ENCODE measurements around the gene DBR1. TPM values are rescaled to one million over a fixed set of nuclear protein-coding genes. Genes with fewer than 3 reads are reported as not detected.
A peak's percentile ranks its signal among the peaks of the same experiment; 100 is the strongest.

Gene DBR1
- total and polyA plus RNA-seq, 9 of the 15 experiments (the other 6 are each of a cell fraction or from before 2014, with no cell fraction given): 2.7 to 14.1 (median 10.9) TPM

- peaks cover 27 to 41% of the 10 kb centered on the region in 2 experiments for H3K4me1 ChIP-seq (replicated peaks in 1 of 2; ENCODE audit: control insufficient read depth in 2 of 2, insufficient read depth in 2 of 2, low read length in 2 of 2)
- no peaks in the 10 kb centered on the region for H3K27me3 ChIP-seq (ENCODE audit: control insufficient read depth in 2 of 2, insufficient read depth in 2 of 2, low read length in 2 of 2)
- no peaks in the 10 kb centered on the region for H3K9me1 ChIP-seq (ENCODE audit: control insufficient read depth, insufficient read depth, low read length)
- intact Hi-C loops (cut with micrococcal nuclease): no loop called here
- peak overlapping the region; percentile 69 for H3K4me2 ChIP-seq (ENCODE audit: insufficient read depth, low read length)
- H3K9me3 ChIP-seq (replicated peaks; ENCODE audit: control insufficient read depth, insufficient read depth, low read depth, low read length): no peaks in the 10 kb centered on the region
- TF ChIP-seq MED1 (CRISPR knock-in tag; IDR thresholded peaks at IDR 0.05; ENCODE audit: borderline replicate concordance): no peak
- TF ChIP-seq MEIS2 (IDR thresholded peaks at IDR 0.05; ENCODE audit: partially characterized antibody): peak; percentile 3
- TF ChIP-seq ZNF780A (CRISPR knock-in tag; IDR thresholded peaks at IDR 0.05): no peak
- H4K20me1 ChIP-seq (replicated peaks; ENCODE audit: control insufficient read depth, insufficient read depth, low read length): peaks cover 12% of the 10 kb centered on the region
- H3K4me3 ChIP-seq: no peak overlapping the region
- ATAC-seq (peak; percentile 73), FAIRE-seq (no peak), DNase-seq (ENCODE audit: extremely low read depth in 1 of 4, low spot score in 3 of 4) (peak in 1 of 4 experiments; percentile 41)
- ChIA-PET POLR2A (no interaction called here), CTCF (ENCODE audit: low intra/inter-chr PET ratio) (no interaction called here)
- peaks cover 97% of the 10 kb centered on the region for H3K79me2 ChIP-seq (ENCODE audit: control insufficient read depth, insufficient read depth, low read length)
- in situ Hi-C loops (cut with MboI): no loop called here
- H3K36me3 ChIP-seq (ENCODE audit: control insufficient read depth, insufficient read depth, low read length): peaks cover 14% of the 10 kb centered on the region
- WGBS (ENCODE audit: insufficient coverage, low coverage, missing lambda C conversion rate): 0% methylated on average over 1 of the region's 1 CpG
- no TSS peak for BruUV-seq (replicated peaks)
- H2AFZ ChIP-seq (ENCODE audit: low read depth, low read length): no peak overlapping the region
- H3K27ac ChIP-seq (ENCODE audit: extremely low read depth, low read depth, low read length): peak overlapping the region; percentile 93
- H3K9ac ChIP-seq (ENCODE audit: insufficient read depth in 1 of 2, low read depth in 2 of 2, low read length in 2 of 2): peak overlapping the region in 1 of 2 experiments; percentile 63; a peak in 2 of 4 replicates
Observed at GRCh38 chr3:138200424-138200823, 25.7 kb upstream of the DBR1 start.

GRCh38 chr3:138199851-138200250, 25.1 kb upstream of the DBR1 start:
- Histone ChIP-seq H3K27ac (ENCODE audit: extremely low read depth, low read depth, low read length) (peak overlapping the region; percentile 93; the same call in 2 of the 3 replicates), H3K9me1 (ENCODE audit: control insufficient read depth, insufficient read depth, low read length) (no peaks in the 10 kb centered on the region), H3K4me1 (replicated peaks in 1 of 2; ENCODE audit: control insufficient read depth in 2 of 2, insufficient read depth in 2 of 2, low read length in 2 of 2) (peaks cover 23 to 38% of the 10 kb centered on the region in 2 experiments), H4K20me1 (replicated peaks; ENCODE audit: control insufficient read depth, insufficient read depth, low read length) (peaks cover 12% of the 10 kb centered on the region), H3K9ac (ENCODE audit: insufficient read depth in 1 of 2, low read depth in 2 of 2, low read length in 2 of 2) (peak overlapping the region in 1 of 2 experiments; percentile 63; a peak in 2 of 4 replicates), H3K36me3 (ENCODE audit: control insufficient read depth, insufficient read depth, low read length) (peaks cover 15% of the 10 kb centered on the region), H3K9me3 (replicated peaks; ENCODE audit: control insufficient read depth, insufficient read depth, low read depth, low read length) (no peaks in the 10 kb centered on the region), H2AFZ (ENCODE audit: low read depth, low read length) (no peak overlapping the region), H3K4me2 (ENCODE audit: insufficient read depth, low read length) (peak overlapping the region; percentile 69), H3K27me3 (ENCODE audit: control insufficient read depth in 2 of 2, insufficient read depth in 2 of 2, low read length in 2 of 2) (no peaks in the 10 kb centered on the region), H3K4me3 (no peak overlapping the region), H3K79me2 (ENCODE audit: control insufficient read depth, insufficient read depth, low read length) (peaks cover 95% of the 10 kb centered on the region)
- intact Hi-C loops (cut with micrococcal nuclease): no loop called here
- ChIA-PET CTCF (ENCODE audit: low intra/inter-chr PET ratio) (no interaction called here), POLR2A (no interaction called here)
- in situ Hi-C loops (cut with MboI): no loop called here
- 0% methylated on average over 2 of the region's 2 CpGs for WGBS (ENCODE audit: insufficient coverage, low coverage, missing lambda C conversion rate)
- DNase-seq (ENCODE audit: extremely low read depth in 1 of 4, low spot score in 3 of 4): peak; percentile 38 to 73 (median 44)
- peak; percentile 70 for FAIRE-seq
- ATAC-seq: peak; percentile 76
- BruUV-seq (replicated peaks): no TSS peak
- TF ChIP-seq RNF2 (IDR thresholded peaks at IDR 0.05) (peak; percentile 45; the same call in 1 of the 2 replicates), SMARCB1 (IDR thresholded peaks at IDR 0.05; ENCODE audit: insufficient read length, low read depth) (peak; percentile 75), SP2 (IDR thresholded peaks at IDR 0.05; ENCODE audit: extremely low read depth, low read depth, low read length, poor library complexity, severe bottlenecking) (no peak), TCF3 (CRISPR knock-in tag; IDR thresholded peaks at IDR 0.05) (peak; percentile 93), FOXA3 (CRISPR knock-in tag; conservative IDR thresholded peaks at IDR 0.05 in 1 of 2, IDR thresholded peaks at IDR 0.05 in 1 of 2) (0 out of 4 replicates have a peak, but pooled peaks of 1 of the 2 experiments have one; percentile 20), AFF1 (IDR thresholded peaks at IDR 0.05; ENCODE audit: low read depth in 1 of 2, partially characterized antibody in 2 of 2) (no peak), SIN3B (IDR thresholded peaks at IDR 0.05; ENCODE audit: low read depth) (no peak), CBFA2T2 (conservative IDR thresholded peaks at IDR 0.05) (peak; percentile 88), ETV1 (tag; conservative IDR thresholded peaks at IDR 0.05; ENCODE audit: low read depth) (peak; percentile 66)

Data from K562 (cell line).